Effector memory CD8-positive, alpha-beta T cell (primary cell): Measurements from ENCODE around the gene ITPR1.

Experiments used
- ATAC-seq: fragments of 150-1000 bp; cut with Tn5 transposase; replicated peaks from 2 replicates; pipeline ENCODE4 v1.10.0; 2021; ENCODE audit warnings: mild to moderate bottlenecking, moderate library complexity
- DNase-seq, 3 experiments: peaks; one replicate each; pipeline ENCODE4 v3.0.0; 2021
- H3K27ac Mint-ChIP-seq, 2 donors: one replicate each; pipeline ENCODE4 v1.8.0; 2022; ENCODE audit warnings: mild to moderate bottlenecking in 2 of 2, mixed read lengths in 2 of 2, moderate library complexity in 2 of 2
- H3K27me3 Mint-ChIP-seq, 2 donors: one replicate each; pipeline ENCODE4 v1.8.0; 2022; ENCODE audit warnings: mixed read lengths in 2 of 2
- H3K36me3 Mint-ChIP-seq: one replicate; pipeline ENCODE4 v1.8.0; 2022; ENCODE audit warnings: mild to moderate bottlenecking, moderate library complexity, mixed read lengths; ENCODE audit not compliant: insufficient read depth
- H3K4me1 Mint-ChIP-seq, 2 donors: one replicate each; pipeline ENCODE4 v1.8.0; 2022; ENCODE audit warnings: low read depth in 2 of 2, mixed read lengths in 2 of 2
- H3K4me3 Mint-ChIP-seq, 2 donors: one replicate each; pipeline ENCODE4 v1.8.0; 2022; ENCODE audit warnings: mild to moderate bottlenecking in 2 of 2, mixed read lengths in 2 of 2, moderate library complexity in 2 of 2
- H3K9me3 Mint-ChIP-seq, 2 donors: one replicate each; pipeline ENCODE4 v1.8.0; 2022; ENCODE audit warnings: mixed read lengths in 2 of 2

ITPR1 gene

DNA sequence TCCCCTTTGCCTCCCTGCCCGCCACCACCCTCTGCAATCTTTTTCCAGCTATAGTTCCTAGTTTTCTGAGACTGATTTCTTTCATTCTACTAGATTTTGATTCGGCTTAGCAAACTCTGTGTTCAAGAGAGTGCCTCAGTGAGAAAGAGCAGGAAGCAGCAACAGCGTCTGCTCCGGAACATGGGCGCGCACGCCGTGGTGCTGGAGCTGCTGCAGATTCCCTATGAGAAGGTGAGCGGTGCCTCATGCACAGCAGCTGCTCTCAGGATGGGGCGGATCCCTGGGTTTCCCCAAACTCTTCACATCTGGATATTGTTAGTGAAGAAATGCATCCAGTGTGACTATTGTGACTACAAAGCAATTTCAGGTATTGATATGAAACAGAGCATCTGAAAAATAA is 191.8 kb downstream of the ITPR1 start:
- Mint-ChIP-seq H3K27me3 (no peaks in the 10 kb centered on the region), H3K27ac (no peak overlapping the region), H3K4me1 (peaks cover 0 to 3% of the 10 kb centered on the region in 2 donors), H3K36me3 (peaks cover 18% of the 10 kb centered on the region), H3K9me3 (no peaks in the 10 kb centered on the region), H3K4me3 (no peak overlapping the region)
- ATAC-seq (no peak), DNase-seq (no peak)

DNA sequence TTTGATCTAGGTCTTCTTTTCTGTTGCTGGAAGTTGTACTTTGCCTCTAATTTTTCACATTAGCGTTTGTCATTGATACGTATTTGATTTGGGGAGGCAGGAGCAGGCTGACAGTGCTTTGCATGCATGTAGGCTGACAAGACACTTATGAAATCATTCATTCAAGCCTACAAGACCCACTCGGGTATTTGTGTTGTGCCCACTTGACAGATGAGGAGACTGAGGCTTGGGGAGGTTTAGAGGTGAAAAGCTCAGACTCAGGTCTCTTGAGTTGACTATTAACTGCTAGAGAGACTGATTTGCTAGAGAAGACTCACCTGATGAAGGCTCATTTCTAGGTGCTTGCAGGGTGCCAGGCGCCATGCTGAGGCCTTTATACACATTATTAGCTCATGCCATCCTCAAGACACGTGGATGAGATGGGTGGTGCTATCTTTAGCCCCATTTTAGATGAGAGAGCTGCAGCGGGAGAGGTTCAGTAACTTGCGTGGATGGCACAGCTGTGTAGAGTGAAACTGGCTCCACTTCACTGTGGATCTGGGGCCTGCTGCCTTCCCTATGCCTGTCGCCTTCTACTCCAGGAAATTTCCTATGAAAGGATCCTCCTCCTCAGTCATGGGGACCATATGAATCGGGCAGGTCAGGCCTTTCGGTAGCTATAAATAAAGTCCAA is 192.7 kb downstream of the ITPR1 start:
- Mint-ChIP-seq H3K4me1 (peaks cover 0 to 3% of the 10 kb centered on the region in 2 donors), H3K36me3 (peaks cover 19% of the 10 kb centered on the region), H3K9me3 (no peaks in the 10 kb centered on the region), H3K27ac (no peak overlapping the region), H3K27me3 (no peaks in the 10 kb centered on the region), H3K4me3 (no peak overlapping the region)
- ATAC-seq = no peak
- no peak for DNase-seq

DNA sequence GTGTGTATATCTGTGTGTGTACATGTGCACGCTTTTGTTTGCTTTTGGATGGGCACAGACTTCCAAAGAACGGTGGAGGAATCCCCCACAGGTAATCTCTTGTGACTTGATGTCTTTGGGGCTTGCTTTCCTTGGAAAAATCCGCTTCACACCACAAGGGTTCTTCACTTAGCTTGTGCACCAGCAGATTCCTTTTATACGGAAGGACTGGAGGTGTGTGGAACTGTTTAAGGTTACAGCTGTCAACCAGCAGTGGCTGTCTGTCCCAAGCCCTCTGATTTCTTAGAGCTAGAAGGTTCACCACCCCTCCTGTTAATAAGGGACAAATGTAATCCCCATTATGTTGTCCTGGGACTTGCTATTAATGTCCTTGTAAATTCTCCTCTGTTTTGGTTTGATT is 193.5 kb downstream of the ITPR1 start:
- Mint-ChIP-seq H3K27me3 (no peaks in the 10 kb centered on the region), H3K27ac (no peak overlapping the region), H3K9me3 (no peaks in the 10 kb centered on the region), H3K4me1 (peaks cover 0 to 3% of the 10 kb centered on the region in 2 donors), H3K36me3 (peaks cover 26% of the 10 kb centered on the region), H3K4me3 (no peak overlapping the region)
- ATAC-seq (no peak), DNase-seq (no peak)

DNA sequence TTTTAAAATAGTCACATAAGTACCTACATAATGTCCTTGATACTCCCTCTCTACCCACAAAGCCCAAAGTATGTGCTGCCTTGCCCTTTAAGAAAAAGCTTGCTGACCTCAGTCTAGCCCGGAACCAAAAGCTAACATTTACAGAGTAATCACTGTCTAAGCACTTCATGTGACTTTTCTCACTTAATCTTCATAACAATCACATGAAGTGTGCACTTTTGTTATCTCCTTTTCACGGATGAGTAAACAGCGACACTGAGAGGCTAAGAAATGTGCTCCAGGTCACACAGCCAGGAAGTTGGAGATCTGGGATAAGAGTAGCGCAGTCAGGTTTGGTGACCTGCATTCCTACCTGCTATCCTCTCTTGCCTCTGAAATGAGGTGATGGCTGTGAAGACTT is 194.0 kb downstream of the ITPR1 start:
- no peak for ATAC-seq
- H3K9me3 Mint-ChIP-seq = no peaks in the 10 kb centered on the region

DNA sequence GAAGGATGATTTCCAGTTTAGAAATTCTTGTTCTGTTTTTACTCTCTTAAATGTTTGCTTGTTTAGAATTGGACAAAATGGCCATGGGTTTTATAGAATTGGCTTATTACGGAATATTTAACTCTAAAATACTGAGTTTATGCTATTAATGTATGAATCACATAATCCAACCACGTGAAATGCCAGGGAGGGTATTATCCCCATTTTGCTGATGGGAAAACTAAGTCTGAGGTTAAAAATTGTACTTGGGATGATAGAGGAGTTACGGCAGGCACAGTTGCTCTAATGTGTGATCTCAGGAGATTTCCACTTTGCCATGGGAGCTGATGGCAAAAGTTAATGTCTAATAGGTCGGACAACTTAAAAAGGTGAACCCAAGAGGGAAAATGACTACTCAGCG is 194.4 kb downstream of the ITPR1 start:
- H3K36me3 Mint-ChIP-seq = peaks cover 31% of the 10 kb centered on the region
- H3K4me1 Mint-ChIP-seq = peaks cover 0 to 3% of the 10 kb centered on the region in 2 donors
- ATAC-seq = no peak

More for the DNA sequence above, 194.0 kb downstream of the ITPR1 start:
- no peak overlapping the region for H3K27ac Mint-ChIP-seq
- H3K27me3 Mint-ChIP-seq = no peaks in the 10 kb centered on the region
- peaks cover 28% of the 10 kb centered on the region for H3K36me3 Mint-ChIP-seq
- peaks cover 0 to 3% of the 10 kb centered on the region in 2 donors for H3K4me1 Mint-ChIP-seq
- no peak overlapping the region for H3K4me3 Mint-ChIP-seq
- no peak for DNase-seq

DNA sequence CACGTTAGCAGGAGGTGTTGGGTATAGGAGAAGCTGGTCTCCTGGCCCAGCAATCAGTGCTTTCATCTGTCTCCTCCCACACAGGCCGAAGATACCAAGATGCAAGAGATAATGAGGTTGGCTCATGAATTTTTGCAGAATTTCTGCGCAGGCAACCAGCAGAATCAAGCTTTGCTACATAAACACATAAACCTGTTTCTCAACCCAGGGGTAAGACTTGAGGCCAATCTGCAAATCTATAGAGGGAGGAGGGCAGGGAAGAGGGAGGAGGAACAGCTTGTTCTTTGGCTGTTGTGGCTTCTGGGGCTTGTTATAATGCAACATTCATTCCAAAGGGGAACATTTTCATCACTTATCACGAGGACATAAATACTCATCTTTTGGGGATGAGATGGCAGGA is 195.3 kb downstream of the ITPR1 start:
- Mint-ChIP-seq H3K9me3 (no peaks in the 10 kb centered on the region), H3K27ac (no peak overlapping the region), H3K4me3 (no peak overlapping the region), H3K27me3 (no peaks in the 10 kb centered on the region), H3K36me3 (peaks cover 28% of the 10 kb centered on the region), H3K4me1 (peaks cover 0 to under 1% of the 10 kb centered on the region in 2 donors)
- DNase-seq = no peak
- no peak for ATAC-seq

More for the DNA sequence above, 194.4 kb downstream of the ITPR1 start:
- Mint-ChIP-seq H3K27me3 (no peaks in the 10 kb centered on the region), H3K9me3 (no peaks in the 10 kb centered on the region), H3K4me3 (no peak overlapping the region), H3K27ac (no peak overlapping the region)
- no peak for DNase-seq

DNA sequence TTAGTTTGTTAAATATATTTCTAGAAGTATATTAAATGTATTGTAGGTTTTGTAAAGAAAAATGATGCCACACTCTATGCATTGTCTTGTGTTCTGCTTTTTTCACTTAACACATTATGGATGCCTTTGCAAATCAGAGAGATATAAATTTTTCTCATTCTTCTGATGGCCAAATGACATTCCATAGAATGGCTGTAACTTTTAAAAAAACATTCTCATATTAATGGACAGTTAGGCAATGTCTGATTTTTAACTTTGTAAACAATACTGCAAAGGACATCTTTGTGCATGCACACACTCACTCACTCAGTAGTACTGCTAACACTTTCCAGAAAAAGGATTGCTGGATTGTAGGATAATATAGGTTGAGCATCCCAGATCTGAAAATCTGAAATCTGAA is 195.9 kb downstream of the ITPR1 start:
- H3K27ac Mint-ChIP-seq = no peak overlapping the region
- ATAC-seq (no peak), DNase-seq (no peak)
- H3K9me3 Mint-ChIP-seq = no peaks in the 10 kb centered on the region
- no peak overlapping the region for H3K4me3 Mint-ChIP-seq
- no peaks in the 10 kb centered on the region for H3K27me3 Mint-ChIP-seq
- H3K36me3 Mint-ChIP-seq = peaks cover 25% of the 10 kb centered on the region
- H3K4me1 Mint-ChIP-seq = no peaks in the 10 kb centered on the region

DNA sequence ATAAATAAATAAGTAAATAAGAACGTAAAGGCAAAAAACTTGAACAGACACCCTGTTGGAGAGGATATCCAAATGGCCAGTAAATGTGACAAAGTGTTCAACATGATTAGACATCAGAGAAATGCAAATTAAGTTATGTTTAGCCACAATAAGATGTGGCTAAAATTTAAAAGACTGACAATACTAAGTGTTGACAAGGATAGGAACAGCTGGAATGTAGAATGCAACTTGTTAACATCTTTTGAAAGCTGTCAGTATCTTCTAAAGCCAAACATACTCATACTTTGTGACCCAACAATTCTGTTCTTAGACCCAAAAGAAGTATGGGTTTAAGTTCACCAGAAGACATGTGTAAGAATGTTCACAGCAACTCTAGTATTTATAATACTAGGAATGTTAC is 197.1 kb downstream of the ITPR1 start:
- no peak overlapping the region for H3K4me3 Mint-ChIP-seq
- H3K27ac Mint-ChIP-seq = no peak overlapping the region
- H3K9me3 Mint-ChIP-seq = no peaks in the 10 kb centered on the region
- ATAC-seq = no peak
- no peak for DNase-seq
- peaks cover 21% of the 10 kb centered on the region for H3K36me3 Mint-ChIP-seq
- no peaks in the 10 kb centered on the region for H3K27me3 Mint-ChIP-seq
- H3K4me1 Mint-ChIP-seq = peaks cover 0 to 4% of the 10 kb centered on the region in 2 donors

DNA sequence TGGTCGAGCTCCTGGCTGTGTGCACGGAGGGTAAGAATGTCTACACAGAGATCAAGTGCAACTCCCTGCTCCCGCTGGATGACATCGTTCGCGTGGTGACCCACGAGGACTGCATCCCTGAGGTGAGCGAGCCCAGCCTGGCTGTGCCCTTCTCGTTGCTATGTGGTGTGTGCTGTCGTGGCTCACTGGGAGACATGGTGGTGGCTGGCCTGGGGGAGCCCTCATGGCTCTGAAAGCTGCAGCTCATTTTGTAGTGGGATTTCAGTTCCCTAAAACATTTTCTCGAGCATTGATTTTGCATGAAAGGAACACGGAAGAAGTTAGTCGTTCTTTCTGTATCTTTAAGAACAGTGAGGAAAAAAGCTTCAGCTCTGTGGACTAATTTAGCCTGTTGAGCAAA is 200.5 kb downstream of the ITPR1 start:
- DNase-seq (no peak), ATAC-seq (no peak)
- peaks cover 0 to 8% of the 10 kb centered on the region in 2 donors for H3K4me1 Mint-ChIP-seq
- H3K36me3 Mint-ChIP-seq = peaks cover 35% of the 10 kb centered on the region
- H3K4me3 Mint-ChIP-seq = no peak overlapping the region
- no peaks in the 10 kb centered on the region for H3K27me3 Mint-ChIP-seq
- H3K9me3 Mint-ChIP-seq = no peaks in the 10 kb centered on the region
- H3K27ac Mint-ChIP-seq = no peak overlapping the region

DNA sequence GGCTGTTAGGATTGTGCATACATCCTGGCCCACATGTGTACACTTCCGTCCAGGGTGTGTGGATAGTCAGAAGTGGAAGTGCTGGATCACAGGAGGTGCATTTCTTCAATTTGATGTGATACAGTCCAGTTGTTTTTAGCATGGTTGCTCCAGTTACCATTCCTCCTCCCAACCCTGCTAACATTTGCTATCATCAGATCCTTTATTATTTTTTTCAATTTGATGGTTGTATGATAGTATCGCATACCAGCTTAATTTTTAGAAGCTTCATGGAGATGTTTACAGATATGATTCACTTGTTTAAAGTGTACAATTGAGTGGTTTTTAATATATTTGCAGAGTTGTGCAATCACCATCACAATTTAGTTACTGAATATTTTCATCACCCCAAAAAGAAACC is 202.7 kb downstream of the ITPR1 start:
- Mint-ChIP-seq H3K9me3 (no peaks in the 10 kb centered on the region), H3K4me3 (no peak overlapping the region), H3K27ac (peak overlapping the region in 1 of 2 donors; percentile 14), H3K4me1 (peaks cover 0 to 8% of the 10 kb centered on the region in 2 donors), H3K36me3 (peaks cover 38% of the 10 kb centered on the region), H3K27me3 (no peaks in the 10 kb centered on the region)
- no peak for ATAC-seq
- DNase-seq = no peak

DNA sequence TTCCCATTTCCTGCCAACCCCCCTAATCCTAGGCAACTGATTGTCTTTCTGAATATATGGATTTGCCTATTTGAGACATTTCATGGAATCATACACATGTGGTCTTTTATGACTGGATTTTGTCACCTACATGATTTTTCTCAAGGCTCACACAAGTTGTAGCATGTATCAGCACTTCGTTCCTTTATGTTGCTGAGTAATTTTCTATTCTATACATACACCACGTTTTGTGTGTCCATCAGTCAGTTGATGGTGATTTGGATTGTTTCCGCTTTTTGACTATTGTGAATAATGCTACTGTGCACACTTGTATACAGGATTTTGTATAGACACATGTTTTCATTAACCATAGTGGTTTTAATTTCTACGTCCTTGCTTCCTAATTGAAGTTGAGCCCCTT is 203.1 kb downstream of the ITPR1 start:
- H3K4me1 Mint-ChIP-seq = peaks cover 0 to 8% of the 10 kb centered on the region in 2 donors
- peaks cover 34% of the 10 kb centered on the region for H3K36me3 Mint-ChIP-seq
- ATAC-seq = no peak
- peak overlapping the region in 1 of 2 donors; percentile 47 for H3K27ac Mint-ChIP-seq
- no peaks in the 10 kb centered on the region for H3K27me3 Mint-ChIP-seq
- H3K4me3 Mint-ChIP-seq = no peak overlapping the region
- no peak for DNase-seq
- no peaks in the 10 kb centered on the region for H3K9me3 Mint-ChIP-seq

DNA sequence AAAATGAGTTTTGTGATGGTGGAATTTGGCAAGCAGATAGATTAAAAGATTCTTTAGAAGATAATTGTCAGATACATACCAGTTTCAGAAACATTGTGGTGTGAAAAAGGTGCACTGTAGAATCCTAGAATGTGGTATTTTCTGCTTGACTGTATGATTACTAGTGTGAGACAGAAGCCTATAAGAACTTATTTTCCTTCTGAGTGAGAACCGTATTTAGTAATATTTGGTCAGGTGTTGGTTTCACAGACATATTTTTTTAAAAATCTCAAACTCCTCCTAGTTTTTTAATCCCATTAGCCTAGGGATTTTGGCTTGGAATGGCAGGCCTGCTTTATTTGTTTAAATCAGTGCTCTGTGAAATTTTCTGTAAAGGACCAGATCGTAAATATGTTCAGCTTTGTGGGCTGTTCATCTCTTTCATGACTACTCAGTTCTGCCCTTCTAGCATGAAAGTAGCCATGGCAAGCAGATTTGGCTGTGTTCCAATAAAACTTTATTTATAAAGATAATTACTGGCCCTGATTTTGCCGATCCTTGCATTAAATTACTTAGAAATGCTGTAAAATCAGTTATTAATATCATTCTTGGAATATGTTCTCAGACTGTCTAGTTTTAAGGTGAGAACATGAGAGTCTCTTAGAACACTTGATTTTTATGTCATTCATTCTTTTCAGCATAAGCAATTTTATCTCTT is 205.1 kb downstream of the ITPR1 start:
- Mint-ChIP-seq H3K9me3 (no peaks in the 10 kb centered on the region), H3K27me3 (no peaks in the 10 kb centered on the region), H3K36me3 (peaks cover 40% of the 10 kb centered on the region), H3K4me1 (peaks cover 0 to 8% of the 10 kb centered on the region in 2 donors), H3K4me3 (no peak overlapping the region), H3K27ac (no peak overlapping the region)
- DNase-seq (no peak), ATAC-seq (no peak)

DNA sequence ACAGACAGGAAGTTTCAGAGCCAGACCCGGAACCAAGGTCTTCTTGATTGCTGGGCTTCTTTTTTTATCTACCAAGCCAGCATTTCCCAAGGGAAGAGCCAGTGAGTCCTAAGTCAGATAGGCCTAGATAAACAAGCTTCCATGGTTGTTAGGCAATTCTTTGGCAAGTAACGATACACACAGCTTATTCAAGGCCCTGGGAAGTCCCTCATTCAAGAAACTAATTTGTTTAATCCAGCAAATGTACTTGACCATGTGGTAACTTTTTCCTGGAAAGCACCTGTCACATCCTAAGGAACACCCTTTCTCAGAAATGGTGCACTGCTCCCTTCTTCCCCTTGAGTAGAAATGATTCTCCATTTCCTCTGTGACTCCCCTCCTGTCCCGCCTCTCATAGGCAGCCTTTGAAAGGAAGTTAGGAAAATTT is 209.9 kb downstream of the ITPR1 start:
- Mint-ChIP-seq H3K4me3 (no peak overlapping the region), H3K27me3 (no peaks in the 10 kb centered on the region), H3K36me3 (peaks cover 35% of the 10 kb centered on the region), H3K27ac (peak overlapping the region in 1 of 2 donors; percentile 73), H3K9me3 (no peaks in the 10 kb centered on the region), H3K4me1 (peaks cover 0 to 3% of the 10 kb centered on the region in 2 donors)
- ATAC-seq = no peak
- DNase-seq = no peak

DNA sequence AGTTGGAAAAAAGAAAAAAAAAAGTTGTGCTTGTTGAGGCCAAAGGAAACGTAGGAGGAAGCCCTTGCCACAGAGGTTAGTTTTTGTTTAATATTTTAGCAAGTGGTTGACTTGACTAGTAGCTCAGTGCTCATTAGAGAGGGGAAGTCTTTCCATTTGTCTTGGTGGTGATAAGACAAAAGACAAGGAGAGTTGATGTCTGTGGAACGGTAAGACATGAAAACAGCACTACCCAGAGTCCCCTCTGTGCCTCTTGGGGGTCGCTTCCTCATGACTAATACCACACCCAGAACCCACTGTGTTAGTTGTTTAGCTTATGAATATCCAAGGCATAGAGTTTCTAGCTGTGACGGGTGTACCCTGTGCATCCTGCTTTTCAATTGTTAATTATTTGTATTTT is 211.4 kb downstream of the ITPR1 start:
- Mint-ChIP-seq H3K36me3 (peaks cover 24% of the 10 kb centered on the region), H3K27ac (no peak overlapping the region), H3K4me3 (no peak overlapping the region), H3K27me3 (no peaks in the 10 kb centered on the region), H3K9me3 (no peaks in the 10 kb centered on the region), H3K4me1 (peaks cover 0 to 3% of the 10 kb centered on the region in 2 donors)
- no peak for ATAC-seq
- no peak for DNase-seq
